Measurements from ENCODE around the gene HOXC12. TPM values are rescaled to one million over a fixed set of nuclear protein-coding genes. Genes with fewer than 3 reads are reported as not detected.

HOXC12 gene
- polyA plus RNA-seq, 1 of the 3 experiments (the other 2 are of a cell fraction) = not detected

- H3K79me2 ChIP-seq (ENCODE audit: insufficient read depth) = no peaks in the 10 kb centered on the region
- no peaks in the 10 kb centered on the region for H3K9me2 ChIP-seq
- no peaks in the 10 kb centered on the region for H3K36me3 ChIP-seq (replicated peaks in 1 of 2; ENCODE audit: control insufficient read depth in 1 of 2, insufficient read depth in 2 of 2, low read length in 1 of 2)
- no peaks in the 10 kb centered on the region for H3K9me3 ChIP-seq
- TF ChIP-seq IRF3 (IDR thresholded peaks at IDR 0.05; ENCODE audit: low read depth, low read length) (no peak), ELF1 (IDR thresholded peaks at IDR 0.05) (no peak), FOXJ3 (CRISPR knock-in tag; IDR thresholded peaks at IDR 0.05) (no peak), MXI1 (IDR thresholded peaks at IDR 0.05; ENCODE audit: low read depth, low read length) (0 out of 2 replicates have a peak, but pooled peaks have one; percentile 12), EZH2phosphoT487 (IDR thresholded peaks at IDR 0.05; ENCODE audit: borderline replicate concordance, low read depth) (no peak), RAD21 (IDR thresholded peaks at IDR 0.05; ENCODE audit: low read length) (no peak), JUND (IDR thresholded peaks at IDR 0.05) (no peak), TAF1 (IDR thresholded peaks at IDR 0.05; ENCODE audit: borderline replicate concordance, low read depth, low read length) (no peak; the same call in 1 of the 2 replicates), FOXM1 (IDR thresholded peaks at IDR 0.05; ENCODE audit: low read depth) (no peak), YY1 (IDR thresholded peaks at IDR 0.05; ENCODE audit: low read depth) (no peak), GABPA (IDR thresholded peaks at IDR 0.05; ENCODE audit: low read depth) (no peak), CHD2 (IDR thresholded peaks at IDR 0.05; ENCODE audit: low read length, partially characterized antibody) (peak; percentile 46)
- TF ChIP-seq, protein P1, sequence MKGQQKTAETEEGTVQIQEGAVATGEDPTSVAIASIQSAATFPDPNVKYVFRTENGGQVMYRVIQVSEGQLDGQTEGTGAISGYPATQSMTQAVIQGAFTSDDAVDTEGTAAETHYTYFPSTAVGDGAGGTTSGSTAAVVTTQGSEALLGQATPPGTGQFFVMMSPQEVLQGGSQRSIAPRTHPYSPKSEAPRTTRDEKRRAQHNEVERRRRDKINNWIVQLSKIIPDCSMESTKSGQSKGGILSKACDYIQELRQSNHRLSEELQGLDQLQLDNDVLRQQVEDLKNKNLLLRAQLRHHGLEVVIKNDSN (IDR thresholded peaks at IDR 0.05; ENCODE audit: borderline replicate concordance, low read depth) = peak; percentile 92
- TF ChIP-seq, protein P2, sequence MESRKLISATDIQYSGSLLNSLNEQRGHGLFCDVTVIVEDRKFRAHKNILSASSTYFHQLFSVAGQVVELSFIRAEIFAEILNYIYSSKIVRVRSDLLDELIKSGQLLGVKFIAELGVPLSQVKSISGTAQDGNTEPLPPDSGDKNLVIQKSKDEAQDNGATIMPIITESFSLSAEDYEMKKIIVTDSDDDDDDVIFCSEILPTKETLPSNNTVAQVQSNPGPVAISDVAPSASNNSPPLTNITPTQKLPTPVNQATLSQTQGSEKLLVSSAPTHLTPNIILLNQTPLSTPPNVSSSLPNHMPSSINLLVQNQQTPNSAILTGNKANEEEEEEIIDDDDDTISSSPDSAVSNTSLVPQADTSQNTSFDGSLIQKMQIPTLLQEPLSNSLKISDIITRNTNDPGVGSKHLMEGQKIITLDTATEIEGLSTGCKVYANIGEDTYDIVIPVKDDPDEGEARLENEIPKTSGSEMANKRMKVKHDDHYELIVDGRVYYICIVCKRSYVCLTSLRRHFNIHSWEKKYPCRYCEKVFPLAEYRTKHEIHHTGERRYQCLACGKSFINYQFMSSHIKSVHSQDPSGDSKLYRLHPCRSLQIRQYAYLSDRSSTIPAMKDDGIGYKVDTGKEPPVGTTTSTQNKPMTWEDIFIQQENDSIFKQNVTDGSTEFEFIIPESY (IDR thresholded peaks at IDR 0.05; ENCODE audit: borderline replicate concordance, low read depth) = no peak
- TF ChIP-seq, protein P3, sequence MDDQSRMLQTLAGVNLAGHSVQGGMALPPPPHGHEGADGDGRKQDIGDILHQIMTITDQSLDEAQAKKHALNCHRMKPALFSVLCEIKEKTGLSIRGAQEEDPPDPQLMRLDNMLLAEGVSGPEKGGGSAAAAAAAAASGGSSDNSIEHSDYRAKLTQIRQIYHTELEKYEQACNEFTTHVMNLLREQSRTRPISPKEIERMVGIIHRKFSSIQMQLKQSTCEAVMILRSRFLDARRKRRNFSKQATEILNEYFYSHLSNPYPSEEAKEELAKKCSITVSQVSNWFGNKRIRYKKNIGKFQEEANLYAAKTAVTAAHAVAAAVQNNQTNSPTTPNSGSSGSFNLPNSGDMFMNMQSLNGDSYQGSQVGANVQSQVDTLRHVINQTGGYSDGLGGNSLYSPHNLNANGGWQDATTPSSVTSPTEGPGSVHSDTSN (IDR thresholded peaks at IDR 0.05) = peak; percentile 56
- TF ChIP-seq, protein P4, sequence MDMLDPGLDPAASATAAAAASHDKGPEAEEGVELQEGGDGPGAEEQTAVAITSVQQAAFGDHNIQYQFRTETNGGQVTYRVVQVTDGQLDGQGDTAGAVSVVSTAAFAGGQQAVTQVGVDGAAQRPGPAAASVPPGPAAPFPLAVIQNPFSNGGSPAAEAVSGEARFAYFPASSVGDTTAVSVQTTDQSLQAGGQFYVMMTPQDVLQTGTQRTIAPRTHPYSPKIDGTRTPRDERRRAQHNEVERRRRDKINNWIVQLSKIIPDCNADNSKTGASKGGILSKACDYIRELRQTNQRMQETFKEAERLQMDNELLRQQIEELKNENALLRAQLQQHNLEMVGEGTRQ (IDR thresholded peaks at IDR 0.05; ENCODE audit: borderline replicate concordance, low read depth, low read length) = peak; percentile 75
- DNase-seq = peak; percentile 88
- H2AFZ ChIP-seq (ENCODE audit: low read depth) = peak overlapping the region; percentile 100
- H3K9ac ChIP-seq = peak overlapping the region; percentile 89
- WGBS (ENCODE audit: low lambda C conversion rate) = under 1% methylated on average over 30 of the region's 35 CpGs
- H3K27me3 ChIP-seq (ENCODE audit: insufficient read depth) = peaks cover 29% of the 10 kb centered on the region
- H3K4me3 ChIP-seq (ENCODE audit: low read depth in 2 of 2, low read length in 1 of 2) = peak overlapping the region; percentile 76 to 80
- H3K4me2 ChIP-seq = peak overlapping the region; percentile 99
- peaks cover 0 to 19% of the 10 kb centered on the region in 2 experiments; a peak in 2 of 4 replicates for H3K4me1 ChIP-seq (ENCODE audit: control insufficient read depth in 1 of 2, insufficient read depth in 2 of 2, low read depth in 1 of 2, low read length in 1 of 2)
- H3K27ac ChIP-seq (ENCODE audit: low read depth in 2 of 2, low read length in 1 of 2) = peak overlapping the region in 1 of 2 experiments; percentile 78; a peak in 2 of 4 replicates
- ChIA-PET POLR2A (interaction anchor here (0.7 to 2.1 kb wide), 5 partner anchors 11 to 208 kb away, joined by 3 to 5 read pairs (median 3); no protein-coding TSS in a partner anchor), CTCF (interaction anchor here (0.7 to 24.5 kb wide), 20 partner anchors 9 to 400 kb away, joined by 3 to 568 read pairs (median 6); partner anchors contain the start of genes HOXC10, HOXC5 and SMUG1)
- H3F3A ChIP-seq (replicated peaks; ENCODE audit: insufficient read depth) = no peaks in the 10 kb centered on the region
- H4K20me1 ChIP-seq (ENCODE audit: insufficient read depth) = no peaks in the 10 kb centered on the region
Measured at GRCh38 chr12:53999559-54000115, 44.9 kb downstream of the HOXC12 start.
